ENCODE results near the gene HSD17B14. TPM values are rescaled to one million over a fixed set of nuclear protein-coding genes. Genes with fewer than 3 reads are reported as not detected.
A peak's percentile ranks its signal among the peaks of the same experiment; 100 is the strongest.

The HSD17B14 gene
- total and polyA plus RNA-seq, 9 of the 15 experiments (the other 6 are each of a cell fraction or from before 2014, with no cell fraction given): 0.16 TPM; not detected in 8

DNA sequence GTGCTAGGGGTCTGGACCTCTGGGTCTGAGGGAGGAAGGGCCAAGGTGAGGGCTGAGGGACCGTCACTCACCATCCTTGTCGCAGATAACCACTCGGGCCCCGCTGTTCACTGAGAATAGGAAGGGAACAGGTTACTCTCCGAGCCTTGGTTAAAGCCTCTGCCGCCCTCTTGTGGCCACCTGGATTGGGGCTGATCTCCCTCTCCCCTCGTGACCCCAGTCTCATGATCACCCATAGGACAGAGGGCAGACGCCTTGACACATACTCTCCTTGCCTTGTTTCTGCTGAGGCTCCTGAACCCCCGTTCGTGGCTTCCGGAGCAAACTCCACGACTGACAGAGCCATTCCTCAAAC is 580 bp downstream of the HSD17B14 start (continued):
- TF ChIP-seq HMGXB4 (CRISPR knock-in tag; IDR thresholded peaks at IDR 0.05): no peak
- TF ChIP-seq RFX5 (IDR thresholded peaks at IDR 0.05; ENCODE audit: low read depth, low read length): no peak
- no peak for TF ChIP-seq HOXB6 (CRISPR knock-in tag; IDR thresholded peaks at IDR 0.05; ENCODE audit: borderline replicate concordance)
- no peak for TF ChIP-seq ZNF512 (tag; IDR thresholded peaks at IDR 0.05)
- TF ChIP-seq PTBP1 (IDR thresholded peaks at IDR 0.05; ENCODE audit: low read depth, low read length): no peak
- TF ChIP-seq BHLHE40 (IDR thresholded peaks at IDR 0.05; ENCODE audit: low read length): peak; percentile 86
- no peak for TF ChIP-seq MAFK (IDR thresholded peaks at IDR 0.05; ENCODE audit: low read length)
- peak; percentile 37; the same call in 1 of the 2 replicates for TF ChIP-seq JUN (IDR thresholded peaks at IDR 0.05; ENCODE audit: borderline replicate concordance, low read depth, low read length)
- TF ChIP-seq JUN (CRISPR knock-in tag; IDR thresholded peaks at IDR 0.05; ENCODE audit: borderline replicate concordance): no peak
- TF ChIP-seq FOXM1 (IDR thresholded peaks at IDR 0.05; ENCODE audit: low read depth): no peak
- TF ChIP-seq FOXM1 (CRISPR knock-in tag; IDR thresholded peaks at IDR 0.05; ENCODE audit: low read depth): no peak
- no peak for TF ChIP-seq SMARCC2 (IDR thresholded peaks at IDR 0.05; ENCODE audit: low read depth)
- peak; percentile 74 for TF ChIP-seq STAG1 (CRISPR knock-in tag; IDR thresholded peaks at IDR 0.05; ENCODE audit: borderline replicate concordance)
- no peak for TF ChIP-seq HEY1 (CRISPR knock-in tag; IDR thresholded peaks at IDR 0.05; ENCODE audit: borderline replicate concordance)
- TF ChIP-seq SNIP1 (IDR thresholded peaks at IDR 0.05; ENCODE audit: low read depth): no peak
- TF ChIP-seq ZNF280B (CRISPR knock-in tag; IDR thresholded peaks at IDR 0.05): no peak
- peak; percentile 46; the same call in 1 of the 2 replicates for TF ChIP-seq SPI1 (IDR thresholded peaks at IDR 0.05; ENCODE audit: borderline replicate concordance, low read depth, low read length)
- TF ChIP-seq FOXP1 (CRISPR knock-in tag; IDR thresholded peaks at IDR 0.05): no peak
- TF ChIP-seq TGIF2 (CRISPR knock-in tag; IDR thresholded peaks at IDR 0.05): no peak
- TF ChIP-seq POLR2AphosphoS5 (IDR thresholded peaks at IDR 0.05; ENCODE audit: control insufficient read depth, insufficient read depth, low read depth, low read length): no peak
- no peak for TF ChIP-seq SMARCA5 (IDR thresholded peaks at IDR 0.05)
- TF ChIP-seq ZNF263 (CRISPR knock-in tag; IDR thresholded peaks at IDR 0.05; ENCODE audit: borderline replicate concordance): peak; percentile 86; the same call in 1 of the 2 replicates
- no peak for TF ChIP-seq HDAC8 (tag; IDR thresholded peaks at IDR 0.05)
- TF ChIP-seq, protein P1, sequence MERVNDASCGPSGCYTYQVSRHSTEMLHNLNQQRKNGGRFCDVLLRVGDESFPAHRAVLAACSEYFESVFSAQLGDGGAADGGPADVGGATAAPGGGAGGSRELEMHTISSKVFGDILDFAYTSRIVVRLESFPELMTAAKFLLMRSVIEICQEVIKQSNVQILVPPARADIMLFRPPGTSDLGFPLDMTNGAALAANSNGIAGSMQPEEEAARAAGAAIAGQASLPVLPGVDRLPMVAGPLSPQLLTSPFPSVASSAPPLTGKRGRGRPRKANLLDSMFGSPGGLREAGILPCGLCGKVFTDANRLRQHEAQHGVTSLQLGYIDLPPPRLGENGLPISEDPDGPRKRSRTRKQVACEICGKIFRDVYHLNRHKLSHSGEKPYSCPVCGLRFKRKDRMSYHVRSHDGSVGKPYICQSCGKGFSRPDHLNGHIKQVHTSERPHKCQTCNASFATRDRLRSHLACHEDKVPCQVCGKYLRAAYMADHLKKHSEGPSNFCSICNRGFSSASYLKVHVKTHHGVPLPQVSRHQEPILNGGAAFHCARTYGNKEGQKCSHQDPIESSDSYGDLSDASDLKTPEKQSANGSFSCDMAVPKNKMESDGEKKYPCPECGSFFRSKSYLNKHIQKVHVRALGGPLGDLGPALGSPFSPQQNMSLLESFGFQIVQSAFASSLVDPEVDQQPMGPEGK (CRISPR knock-in tag; IDR thresholded peaks at IDR 0.05; ENCODE audit: borderline replicate concordance): no peak
- no peak for TF ChIP-seq CBFA2T3 (IDR thresholded peaks at IDR 0.05)

Measured in K562 (cell line).